ENCODE data around the gene CCDC85B. TPM values are rescaled to one million over a fixed set of nuclear protein-coding genes. Genes with fewer than 3 reads are reported as not detected.

CCDC85B gene
- total and polyA plus RNA-seq, 2 of the 13 experiments (the other 11 are each of a cell fraction or from before 2014, with no cell fraction given) = 8.2 to 19.5 TPM

- no peak for TF ChIP-seq RARA (CRISPR knock-in tag; IDR thresholded peaks at IDR 0.05)
- TF ChIP-seq ZNF292 (CRISPR knock-in tag; IDR thresholded peaks at IDR 0.05; ENCODE audit: borderline replicate concordance, low read depth) = no peak
- TF ChIP-seq POLR2AphosphoS5 (IDR thresholded peaks at IDR 0.05; ENCODE audit: low read depth, low read length) = no peak
- no peak for TF ChIP-seq SAFB2 (CRISPR knock-in tag; IDR thresholded peaks at IDR 0.05; ENCODE audit: borderline replicate concordance, low read depth)
- no peak for TF ChIP-seq PCBP1 (IDR thresholded peaks at IDR 0.05; ENCODE audit: borderline replicate concordance, low read depth, low read length)
- TF ChIP-seq NRL (CRISPR knock-in tag; IDR thresholded peaks at IDR 0.05; ENCODE audit: borderline replicate concordance) = no peak
- no peak for TF ChIP-seq CAMTA2 (CRISPR knock-in tag; IDR thresholded peaks at IDR 0.05; ENCODE audit: borderline replicate concordance)
- peak; percentile 23; the same call in 1 of the 2 replicates for TF ChIP-seq ZMYM4 (CRISPR knock-in tag; IDR thresholded peaks at IDR 0.05)
- TF ChIP-seq ZNF83 (CRISPR knock-in tag; IDR thresholded peaks at IDR 0.05; ENCODE audit: borderline replicate concordance) = no peak
- no peak for TF ChIP-seq MED13 (CRISPR knock-in tag; IDR thresholded peaks at IDR 0.05)
- no peak for TF ChIP-seq E2F1 (CRISPR knock-in tag; IDR thresholded peaks at IDR 0.05)
- no peak for TF ChIP-seq KIAA2018 (CRISPR knock-in tag; IDR thresholded peaks at IDR 0.05; ENCODE audit: borderline replicate concordance)
- TF ChIP-seq NFRKB (IDR thresholded peaks at IDR 0.05) = no peak
- TF ChIP-seq THAP9 (CRISPR knock-in tag; IDR thresholded peaks at IDR 0.05; ENCODE audit: borderline replicate concordance) = 0 out of 2 replicates have a peak, but pooled peaks have one; percentile 40
- TF ChIP-seq SMAD1 (CRISPR knock-in tag; IDR thresholded peaks at IDR 0.05; ENCODE audit: borderline replicate concordance, low read depth) = 0 out of 2 replicates have a peak, but pooled peaks have one; percentile 58
- peak; percentile 73; the same call in 1 of the 2 replicates for TF ChIP-seq KDM3A (CRISPR knock-in tag; IDR thresholded peaks at IDR 0.05; ENCODE audit: low read depth)
- no peak for TF ChIP-seq HNRNPH1 (optimal IDR thresholded peaks at IDR 0.05; ENCODE audit: low read depth, low read length)
Observed at GRCh38 chr11:65884716-65885092, 5.8 kb upstream of the CCDC85B start (continued).

Measured in HepG2 (cell line).